Testis (tissue), 3 donors: ENCODE measurements around the gene USF1. TPM values are rescaled to one million over a fixed set of nuclear protein-coding genes. Genes with fewer than 3 reads are reported as not detected.

Source experiments
- DNase-seq: peaks from one replicate; pipeline ENCODE4 v3.0.0-alpha.2; 2019
- H3K27ac ChIP-seq, 2 donors: fragments of 200-600 bp; sonication (generic); one replicate each; pipeline ENCODE4 v1.5.1; 2019
- H3K27me3 ChIP-seq: fragments of 200-600 bp; sonication (generic); one replicate; pipeline ENCODE4 v1.5.1; 2019
- H3K36me3 ChIP-seq: fragments of 200-600 bp; sonication (generic); one replicate; pipeline ENCODE4 v1.5.1; 2017; ENCODE audit warnings: low read depth; ENCODE audit errors: missing control alignments
- H3K4me1 ChIP-seq: fragments of 200-600 bp; sonication (generic); one replicate; pipeline ENCODE4 v1.5.1; 2019
- H3K4me3 ChIP-seq, 2 donors: fragments of 200-600 bp; sonication (generic); one replicate each; pipeline ENCODE4 v1.5.1; 2017 to 2019
- H3K9me3 ChIP-seq: fragments of 200-600 bp; sonication (generic); one replicate; pipeline ENCODE4 v1.5.1; 2017
- CTCF ChIP-seq, 3 experiments: fragments of 450-650 bp in 2 of 3; fragments of 200-600 bp in 1 of 3; sonication (generic) in 1 of 3; IDR thresholded peaks; one replicate each; pipeline ENCODE4 v1.5.1; 2016 to 2019; ENCODE audit warnings: antibody characterized with exemption in 3 of 3, mild to moderate bottlenecking in 2 of 3, moderate library complexity in 1 of 3
- POLR2A ChIP-seq: fragments of 450-650 bp; IDR thresholded peaks from one replicate; pipeline ENCODE4 v1.6.1; 2017; ENCODE audit warnings: antibody characterized with exemption, mild to moderate bottlenecking, moderate library complexity
- WGBS, 2 donors: methylation state at CpG; one replicate each; pipeline ENCODE4 v1.1.5; 2018; 5-methylcytosine and 5-hydroxymethylcytosine counted together
- intact Hi-C: fragments of 100-400 bp; cut with DNase I; formaldehyde crosslinking; loops from one replicate; pipeline ENCODE4 v1.15.1; 2023; ENCODE audit warnings: low total_unique reads
- polyA plus RNA-seq: library from polyadenylated mRNA; stranded (reverse); fragments of 350-450 nt; fragmentation: Illumina TruSeq; extraction: RNeasy Lipid Tissue Mini Kit (QIAGEN cat#74804); gene quantifications from one replicate; pipeline ENCODE4 v1.2.3, GENCODE V29; 2014; ENCODE audit warnings: low read depth, low replicate concordance; ENCODE audit not compliant: insufficient read depth
- total RNA-seq, 2 donors: library from RNA; depleted of rRNA; stranded (reverse); fragments of >200 nt; gene quantifications; one replicate each; pipeline ENCODE4 v1.2.3, GENCODE V29; 2016

USF1 gene
- total and polyA plus RNA-seq, 3 donors from 2014 or later: 38.8 to 61.9 (median 50.8) TPM

GRCh38 chr1:161008869-161009510, 36.8 kb downstream of the USF1 start:
- H3K4me1 ChIP-seq: peaks cover 5% of the 10 kb centered on the region
- TF ChIP-seq CTCF (IDR thresholded peaks at IDR 0.05) (no peak), POLR2A (no peak)
- DNase-seq: no peak
- 70 to 72% methylated on average over 4 of the region's 4 CpGs for WGBS, 2 donors
- H3K27me3 ChIP-seq: no peaks in the 10 kb centered on the region
- no peak overlapping the region for H3K4me3 ChIP-seq
- H3K9me3 ChIP-seq: no peaks in the 10 kb centered on the region
- H3K27ac ChIP-seq: no peak overlapping the region
- no peaks in the 10 kb centered on the region for H3K36me3 ChIP-seq
- intact Hi-C loops: no loop called here

GRCh38 chr1:161007369-161007768, 38.4 kb downstream of the USF1 start:
- Histone ChIP-seq H3K4me3 (no peak overlapping the region), H3K27ac (no peak overlapping the region), H3K4me1 (no peaks in the 10 kb centered on the region), H3K27me3 (no peaks in the 10 kb centered on the region), H3K36me3 (no peaks in the 10 kb centered on the region), H3K9me3 (no peaks in the 10 kb centered on the region)
- intact Hi-C loops: no loop called here
- TF ChIP-seq POLR2A (no peak), CTCF (IDR thresholded peaks at IDR 0.05) (no peak)
- 96 to 98% methylated on average over 2 of the region's 2 CpGs for WGBS, 2 donors
- no peak for DNase-seq

GRCh38 chr1:161006563-161006962, 39.2 kb downstream of the USF1 start:
- DNase-seq: no peak
- 80 to 81% methylated on average over 8 of the region's 8 CpGs for WGBS, 2 donors
- no peak for TF ChIP-seq POLR2A
- TF ChIP-seq CTCF (IDR thresholded peaks at IDR 0.05): no peak
- H3K36me3 ChIP-seq: no peaks in the 10 kb centered on the region
- intact Hi-C loops: no loop called here
- no peak overlapping the region for H3K27ac ChIP-seq
- no peak overlapping the region for H3K4me3 ChIP-seq
- no peaks in the 10 kb centered on the region for H3K4me1 ChIP-seq
- no peaks in the 10 kb centered on the region for H3K9me3 ChIP-seq
- H3K27me3 ChIP-seq: no peaks in the 10 kb centered on the region

GRCh38 chr1:161001525-161001924, 44.3 kb downstream of the USF1 start:
- TF ChIP-seq POLR2A: no peak
- intact Hi-C loops: no loop called here
- Histone ChIP-seq H3K9me3 (no peaks in the 10 kb centered on the region), H3K27me3 (no peaks in the 10 kb centered on the region), H3K4me3 (no peak overlapping the region), H3K27ac (no peak overlapping the region), H3K4me1 (no peaks in the 10 kb centered on the region), H3K36me3 (no peaks in the 10 kb centered on the region)
- 71% methylated on average over 5 of the region's 5 CpGs for WGBS, 2 donors
- no peak for DNase-seq

GRCh38 chr1:161000736-161001480, 44.9 kb downstream of the USF1 start:
- intact Hi-C loops: no loop called here
- WGBS, 2 donors: 82 to 83% methylated on average over 11 of the region's 11 CpGs

More at GRCh38 chr1:161000736-161001480, 44.9 kb downstream of the USF1 start:
- no peak for TF ChIP-seq POLR2A
- no peak for TF ChIP-seq CTCF (IDR thresholded peaks at IDR 0.05)
- no peak for DNase-seq
- Histone ChIP-seq H3K27me3 (no peaks in the 10 kb centered on the region), H3K9me3 (no peaks in the 10 kb centered on the region), H3K36me3 (no peaks in the 10 kb centered on the region), H3K4me3 (no peak overlapping the region), H3K4me1 (no peaks in the 10 kb centered on the region), H3K27ac (no peak overlapping the region)
